Ovary (tissue), 9 donors: ENCODE measurements around the gene GRID2. TPM values are rescaled to one million over a fixed set of nuclear protein-coding genes. Genes with fewer than 3 reads are reported as not detected.

ENCODE experiments used
- DNase-seq, 5 donors: peaks; one replicate each; pipeline ENCODE4 v3.0.0-alpha.2; 2019 to 2020
- H3K27ac ChIP-seq, 2 donors: fragments of 200-600 bp; one replicate each; pipeline versions ENCODE4 v1.5.1 to v1.8.0; 2019 to 2022
- H3K27me3 ChIP-seq: fragments of 200-600 bp; one replicate; pipeline ENCODE4 v1.8.0; 2022
- H3K36me3 ChIP-seq: fragments of 200-600 bp; sonication (generic); one replicate; pipeline ENCODE4 v1.5.1; 2019
- H3K4me1 ChIP-seq: one replicate; pipeline ENCODE4 v1.8.1; 2013; ENCODE audit warnings: mild to moderate bottlenecking, moderate library complexity; ENCODE audit not compliant: insufficient read depth
- H3K4me3 ChIP-seq: fragments of 200-600 bp; sonication (generic); one replicate; pipeline ENCODE4 v1.5.1; 2017
- H3K9me3 ChIP-seq, 2 donors: fragments of 200-600 bp in 1 of 2; sonication (generic) in 1 of 2; one replicate each; pipeline versions ENCODE4 v1.5.1 to v1.8.1; 2013 to 2019; ENCODE audit warnings: mild to moderate bottlenecking in 1 of 2, moderate library complexity in 1 of 2
- CTCF ChIP-seq, 3 donors: fragments of 450-650 bp in 2 of 3; fragments of 200-600 bp in 1 of 3; IDR thresholded peaks; one replicate each; pipeline versions ENCODE4 v1.5.1 to v1.8.0; 2016 to 2022; ENCODE audit warnings: antibody characterized with exemption in 3 of 3, mild to moderate bottlenecking in 1 of 3
- EP300 ChIP-seq: sonication (generic); formaldehyde crosslinking; IDR thresholded peaks from one replicate; pipeline ENCODE4 v1.6.1; 2017; ENCODE audit warnings: antibody characterized with exemption
- POLR2A ChIP-seq: fragments of 450-650 bp; IDR thresholded peaks from one replicate; pipeline ENCODE4 v1.6.1; 2017; ENCODE audit warnings: antibody characterized with exemption, mild to moderate bottlenecking, moderate library complexity
- WGBS, 3 donors: extraction: QIAGEN DNeasy Blood & Tissue Kit in 1 of 3; methylation state at CpG; one replicate each; pipeline versions ENCODE4 v1.1.5 to v1.1.7; 2013 to 2017; 5-methylcytosine and 5-hydroxymethylcytosine counted together
- intact Hi-C, 4 donors: fragments of 100-400 bp; cut with DNase I; formaldehyde crosslinking; loops; one replicate each; pipeline versions ENCODE4 v1.11.0 to v1.15.1; 2022 to 2023
- polyA plus RNA-seq, 2 donors: library from polyadenylated mRNA; stranded (reverse); fragments of 200-250 nt in 1 of 2; fragments of 350-450 nt in 1 of 2; fragmentation: Illumina TruSeq in 1 of 2; extraction: RNeasy Lipid Tissue Mini Kit (QIAGEN cat#74804) in 1 of 2; gene quantifications; one replicate each; pipeline ENCODE4 v1.2.3, GENCODE V29; 2013 to 2014
- total RNA-seq, 7 donors: library from RNA; depleted of rRNA in 2 of 7; stranded (reverse); fragments of >200 nt in 2 of 7; fragmentation: NEBNext Ultra II Directional in 3 of 7; extraction: Animal tissue kit (Norgen Biotek cat#: 25700) in 3 of 7; gene quantifications; one replicate each; pipeline versions ENCODE4 v1.1.0 to v1.2.4, GENCODE V29; 2016 to 2023
- donor health status: DM: no; HTN: no; CAD: no; lungs with moderate emphysema.
- donor health status: DM: no; HTN: no; CAD: no.
- donor health status: Bipolar disorder and iron deficiency.
- donor health status: DM: yes; HTN: yes; CAD: no.
- donor health status: DM: no; HTN: no; CAD: no.
- donor health status: DM: yes; HTN: yes; CAD: no.

The GRID2 gene
- total and polyA plus RNA-seq, 9 donors: 0.65 to 6.8 (median 2.6) TPM

- Histone ChIP-seq H3K4me1 (no peaks in the 10 kb centered on the region), H3K27me3 (no peaks in the 10 kb centered on the region), H3K36me3 (no peaks in the 10 kb centered on the region), H3K9me3 (no peaks in the 10 kb centered on the region), H3K4me3 (no peak overlapping the region), H3K27ac (no peak overlapping the region)
- no peak for DNase-seq
- intact Hi-C loops: no loop called here
- TF ChIP-seq EP300: no peak
- no peak for TF ChIP-seq POLR2A
- no peak for TF ChIP-seq CTCF (IDR thresholded peaks at IDR 0.05)
- whole genome bisulfite sequencing, 3 donors: 93 to 98% (median 96%) methylated on average over 2 of the region's 2 CpGs
Observed at GRCh38 chr4:93243262-93243661, 939.5 kb downstream of the GRID2 start.

GRCh38 chr4:93261207-93261606 is 957.4 kb downstream of the GRID2 start:
- TF ChIP-seq EP300: no peak
- no peak for TF ChIP-seq POLR2A
- no peak for TF ChIP-seq CTCF (IDR thresholded peaks at IDR 0.05)
- Histone ChIP-seq H3K9me3 (no peaks in the 10 kb centered on the region), H3K4me1 (no peaks in the 10 kb centered on the region), H3K4me3 (no peak overlapping the region), H3K27me3 (no peaks in the 10 kb centered on the region), H3K36me3 (no peaks in the 10 kb centered on the region), H3K27ac (no peak overlapping the region)
- WGBS, 3 donors: 91 to 97% (median 93%) methylated on average over 3 of the region's 3 CpGs
- no peak for DNase-seq
- intact Hi-C loops: no loop called here

- Histone ChIP-seq H3K36me3 (no peaks in the 10 kb centered on the region), H3K27ac (no peak overlapping the region), H3K27me3 (no peaks in the 10 kb centered on the region), H3K4me1 (no peaks in the 10 kb centered on the region), H3K9me3 (no peaks in the 10 kb centered on the region), H3K4me3 (no peak overlapping the region)
- DNase-seq: no peak
- intact Hi-C loops: no loop called here
- 81 to 89% (median 88%) methylated on average over 1 of the region's 1 CpG for WGBS, 3 donors
- TF ChIP-seq POLR2A (no peak), CTCF (IDR thresholded peaks at IDR 0.05) (no peak), EP300 (no peak)
Observed at GRCh38 chr4:93263166-93263565, 959.4 kb downstream of the GRID2 start.

- H3K27ac ChIP-seq: no peak overlapping the region
- no peak for DNase-seq
- 92 to 94% (median 93%) methylated on average over 3 of the region's 3 CpGs for WGBS, 3 donors
- TF ChIP-seq CTCF (IDR thresholded peaks at IDR 0.05): no peak
- TF ChIP-seq POLR2A: no peak
- TF ChIP-seq EP300: no peak
- H3K27me3 ChIP-seq: no peaks in the 10 kb centered on the region
- H3K4me1 ChIP-seq: no peaks in the 10 kb centered on the region
- no peaks in the 10 kb centered on the region for H3K9me3 ChIP-seq
- no peak overlapping the region for H3K4me3 ChIP-seq
- intact Hi-C loops: no loop called here
- no peaks in the 10 kb centered on the region for H3K36me3 ChIP-seq
Observed at GRCh38 chr4:93267747-93268146, 964.0 kb downstream of the GRID2 start.

- no peak for DNase-seq
- no peak overlapping the region for H3K4me3 ChIP-seq
- no peaks in the 10 kb centered on the region for H3K36me3 ChIP-seq
- intact Hi-C loops: no loop called here
- TF ChIP-seq CTCF (IDR thresholded peaks at IDR 0.05) (no peak), EP300 (no peak), POLR2A (no peak)
- no peak overlapping the region for H3K27ac ChIP-seq
- no peaks in the 10 kb centered on the region for H3K9me3 ChIP-seq
- no peaks in the 10 kb centered on the region for H3K27me3 ChIP-seq
- no peaks in the 10 kb centered on the region for H3K4me1 ChIP-seq
Observed at GRCh38 chr4:93285346-93285745, 981.6 kb downstream of the GRID2 start.
